ENCODE measurements around the gene OR2A2.

GRCh38 chr7:144133307-144133706 lies 23.9 kb downstream of the OR2A2 start:
- TF ChIP-seq CTCF (IDR thresholded peaks at IDR 0.05) (no peak), EZH2 (IDR thresholded peaks at IDR 0.05) (no peak), EZH2phosphoT487 (IDR thresholded peaks at IDR 0.05) (no peak)
